ENCODE results near the gene PHLDB2.

Gene PHLDB2

GRCh38 chr3:111998636-111999483 is 139.8 kb downstream of the PHLDB2 start, which contains the start of gene TAGLN3:
TSS of gene TAGLN3 (plus strand) at chr3:111998922. CDS start at chr3:111999423, 501 bp downstream.
- no peak for DNase-seq (ENCODE audit: low read depth, low spot score)

DNA sequence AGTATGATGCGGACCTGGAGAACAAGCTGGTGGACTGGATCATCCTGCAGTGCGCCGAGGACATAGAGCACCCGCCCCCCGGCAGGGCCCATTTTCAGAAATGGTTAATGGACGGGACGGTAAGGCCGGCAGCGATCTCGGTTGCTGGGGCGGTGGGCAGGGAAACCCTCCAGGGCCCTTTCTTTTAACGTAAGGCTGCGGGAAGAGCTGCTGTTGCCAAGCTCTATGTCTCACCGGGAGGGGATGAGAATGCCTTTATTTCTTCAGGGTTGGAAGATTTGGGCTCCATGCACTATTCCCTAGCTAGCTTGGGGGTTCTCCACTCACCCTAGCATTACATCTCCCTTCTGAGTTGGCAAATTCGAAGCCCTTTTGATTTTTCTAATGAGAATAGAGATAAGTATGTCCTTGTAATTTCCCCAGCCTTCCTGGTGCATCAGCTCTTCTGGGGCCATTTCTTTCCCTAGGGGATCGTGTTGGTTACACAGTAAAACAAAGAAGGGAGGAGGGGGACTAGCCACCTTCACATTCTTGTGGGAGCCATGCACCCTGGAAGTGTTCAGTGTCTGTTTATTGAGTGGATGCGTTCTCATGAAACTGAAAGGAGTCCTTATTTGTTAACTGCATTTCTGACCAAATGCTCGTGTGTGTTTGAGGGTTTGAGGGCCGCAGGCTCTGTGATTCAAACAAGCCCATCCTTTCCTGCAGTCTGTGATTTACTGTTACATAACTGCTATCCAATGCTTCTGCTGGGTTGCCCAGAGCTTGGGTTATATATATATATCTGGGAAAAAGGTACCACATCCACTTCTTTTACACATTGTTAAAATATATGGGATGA is 140.6 kb downstream of the PHLDB2 start:
- DNase-seq (ENCODE audit: low read depth, low spot score): no peak

DNA sequence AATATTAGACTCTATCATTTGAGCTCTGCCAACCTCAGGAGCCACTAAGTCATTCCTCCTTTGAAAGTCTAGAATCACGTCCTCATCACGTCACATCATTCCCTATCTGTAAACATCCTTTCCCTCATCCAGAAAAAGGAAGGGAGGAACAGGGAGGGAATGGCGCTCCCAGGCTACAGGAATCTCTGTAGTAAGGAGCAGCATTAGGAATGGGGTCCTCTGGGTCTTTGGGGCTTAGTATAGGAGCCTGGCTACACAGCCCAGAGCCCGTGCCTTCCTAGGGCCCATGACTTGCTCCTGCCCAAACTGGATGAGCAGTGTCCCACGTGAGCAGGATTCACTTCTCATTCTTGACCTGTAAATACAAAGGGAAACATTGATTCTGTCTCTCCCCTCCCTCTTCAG is 141.3 kb downstream of the PHLDB2 start:
- DNase-seq (ENCODE audit: low read depth, low spot score): no peak

DNA sequence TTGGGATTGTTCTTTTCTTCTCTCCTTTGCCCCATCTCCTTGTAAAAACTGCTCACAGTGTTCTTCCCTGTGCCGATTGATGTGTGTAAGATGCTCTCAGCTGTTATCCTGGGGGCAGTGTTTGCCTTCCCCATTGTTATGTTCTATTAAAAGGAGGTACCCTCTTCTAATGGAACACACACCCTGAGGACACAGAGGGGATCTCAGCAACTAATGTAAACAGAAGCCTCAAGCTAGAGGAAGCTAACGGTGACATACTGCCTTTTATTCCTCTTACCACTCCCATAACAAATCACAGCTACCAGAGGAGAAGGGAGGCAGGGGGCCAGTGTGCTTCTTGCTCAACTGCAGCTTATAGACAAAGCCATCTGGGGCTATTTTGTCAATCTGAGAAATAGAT is 141.9 kb downstream of the PHLDB2 start:
- DNase-seq (ENCODE audit: low read depth, low spot score): no peak

DNA sequence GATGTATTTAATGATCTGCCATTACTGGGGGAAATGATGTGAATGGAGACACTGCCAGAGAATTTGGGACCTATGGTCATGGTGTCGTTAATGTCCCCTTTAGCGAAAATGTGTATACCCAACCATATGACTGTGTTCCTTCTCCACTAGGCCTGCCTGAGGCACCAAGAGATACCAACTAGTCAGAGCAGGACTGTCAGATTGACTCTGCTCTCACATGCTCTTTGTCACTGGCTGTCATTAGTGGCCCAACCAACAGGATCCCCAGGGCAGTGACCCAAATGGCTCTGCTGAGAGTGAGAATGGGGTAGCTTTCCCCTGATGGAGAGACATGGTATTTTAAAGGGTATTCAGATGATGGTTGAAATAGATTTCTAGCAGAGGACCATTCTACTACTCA is 142.5 kb downstream of the PHLDB2 start:
- DNase-seq (ENCODE audit: low read depth, low spot score): no peak

- DNase-seq (ENCODE audit: low read depth, low spot score): no peak
Measured at GRCh38 chr3:112002096-112002971, 143.3 kb downstream of the PHLDB2 start.

- no peak for DNase-seq (ENCODE audit: low read depth, low spot score)
Measured at GRCh38 chr3:112003321-112004080, 144.4 kb downstream of the PHLDB2 start.

- no peak for DNase-seq (ENCODE audit: low read depth, low spot score)
Measured at GRCh38 chr3:112004187-112004586, 145.1 kb downstream of the PHLDB2 start.

GRCh38 chr3:112004669-112005068 is 145.6 kb downstream of the PHLDB2 start:
- DNase-seq (ENCODE audit: low read depth, low spot score): no peak

DNA sequence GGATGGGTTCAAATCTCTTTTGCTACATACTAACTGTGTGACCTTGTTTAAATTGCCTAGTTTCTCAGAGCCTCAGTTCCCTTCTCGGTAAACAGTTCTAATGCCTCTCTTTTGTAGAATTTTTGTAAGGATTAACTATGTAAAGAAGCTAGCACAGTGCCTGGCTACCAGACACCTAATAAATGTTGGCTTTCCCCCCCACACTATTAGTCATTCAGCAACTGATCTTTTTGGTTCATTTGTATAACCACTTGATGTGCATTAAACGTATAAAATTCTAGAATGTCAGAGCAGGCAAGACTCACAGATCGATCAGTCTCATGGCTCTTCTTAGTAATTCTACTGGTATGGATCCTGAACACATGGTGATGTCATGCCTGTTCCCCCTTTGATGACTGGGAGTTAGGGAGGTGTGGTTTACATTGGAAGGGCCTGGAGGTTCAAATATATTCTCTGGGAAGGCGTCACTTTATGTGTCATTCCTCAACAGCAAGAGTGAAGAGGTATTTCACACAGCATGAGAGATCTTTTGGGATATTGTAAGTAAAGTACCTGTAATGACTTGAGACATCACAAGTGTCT is 146.1 kb downstream of the PHLDB2 start:
- no peak for DNase-seq (ENCODE audit: low read depth, low spot score)

DNA sequence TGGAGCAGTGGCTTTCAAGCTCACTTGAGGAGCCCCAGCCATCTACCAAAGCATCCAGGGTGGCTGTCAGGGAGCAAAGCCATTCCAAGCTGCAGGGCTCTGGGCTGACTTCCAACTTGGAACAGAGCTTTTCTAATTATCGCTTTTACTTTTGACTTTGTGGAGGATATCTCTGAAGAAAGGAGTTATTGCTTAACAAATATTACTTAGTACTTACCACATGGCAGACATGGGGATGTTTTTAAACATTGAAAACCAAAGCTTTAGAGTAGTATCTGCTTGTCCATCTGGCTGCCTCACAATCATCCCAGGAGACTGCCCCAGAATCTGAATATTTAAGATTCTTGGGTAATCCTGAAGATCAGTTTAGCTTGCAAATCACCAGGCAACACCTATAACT is 148.6 kb downstream of the PHLDB2 start:
- no peak for DNase-seq (ENCODE audit: low read depth, low spot score)

GRCh38 chr3:112009670-112010069 is 150.6 kb downstream of the PHLDB2 start:
- no peak for DNase-seq (ENCODE audit: low read depth, low spot score)

DNA sequence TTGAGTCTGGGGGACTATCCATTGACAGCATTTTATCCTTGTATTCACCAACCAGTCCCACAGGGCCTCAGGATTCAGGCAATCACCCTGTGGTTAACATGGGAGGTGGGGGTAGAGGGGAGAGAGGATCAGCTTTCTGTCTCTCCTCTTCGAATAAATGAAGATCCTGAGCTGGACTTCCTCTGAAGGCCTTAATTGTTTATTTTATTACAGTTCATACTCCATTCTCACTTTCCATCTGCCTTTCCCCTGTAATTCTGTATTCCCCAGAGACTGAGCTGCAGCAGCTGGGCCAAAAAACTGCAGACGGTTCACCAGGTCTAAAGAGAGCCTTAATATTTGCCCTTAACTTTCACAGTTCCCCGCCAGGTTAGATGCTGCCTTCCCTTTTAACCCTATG is 151.6 kb downstream of the PHLDB2 start:
- no peak for DNase-seq (ENCODE audit: low read depth, low spot score)

GRCh38 chr3:112011376-112011940 is 152.4 kb downstream of the PHLDB2 start:
- DNase-seq (ENCODE audit: low read depth, low spot score): no peak

DNA sequence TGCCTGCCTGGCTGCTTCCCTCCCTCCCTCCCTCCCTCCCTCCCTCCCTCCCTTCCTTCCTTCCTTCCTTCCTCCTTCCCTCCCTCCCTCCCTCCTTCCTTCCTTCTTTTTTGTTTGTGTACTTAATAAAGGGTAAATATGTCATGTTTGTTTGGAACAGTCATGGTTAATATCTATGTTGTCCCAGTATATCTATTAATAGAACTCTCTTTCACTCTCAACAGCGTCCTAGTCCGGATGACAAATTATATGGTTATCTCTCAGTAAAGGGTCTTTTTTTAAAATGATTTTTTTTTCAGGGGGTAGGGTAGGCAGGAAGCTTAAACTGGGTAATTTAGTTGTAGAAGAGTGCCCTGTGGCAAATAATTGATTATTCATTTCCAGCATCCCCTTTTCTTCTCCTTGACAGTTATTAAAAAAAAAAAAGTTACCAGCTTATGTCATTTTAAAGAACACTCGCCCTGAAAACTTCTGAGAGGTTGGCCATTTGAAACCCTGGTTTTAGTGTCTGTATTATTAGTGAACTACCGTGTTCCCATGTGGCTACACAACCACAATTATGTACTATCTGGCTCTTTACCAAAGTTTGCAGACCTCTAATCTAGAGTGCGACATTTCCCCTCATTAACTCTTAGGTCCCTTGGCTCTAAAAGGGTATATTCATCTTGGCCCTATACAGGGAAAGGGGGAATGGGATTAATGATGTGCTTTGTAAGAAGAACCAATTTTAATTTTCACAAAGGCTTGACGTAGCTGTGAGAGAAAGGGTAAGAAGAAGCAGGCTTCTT is 153.3 kb downstream of the PHLDB2 start:
- DNase-seq (ENCODE audit: low read depth, low spot score): no peak

GRCh38 chr3:112013058-112013783 is 154.2 kb downstream of the PHLDB2 start:
- peak; percentile 29 for DNase-seq (ENCODE audit: low read depth, low spot score)

- DNase-seq (ENCODE audit: low read depth, low spot score): no peak
Measured at GRCh38 chr3:112013784-112014143, 154.7 kb downstream of the PHLDB2 start.

- no peak for DNase-seq (ENCODE audit: low read depth, low spot score)
Measured at GRCh38 chr3:112017091-112017490, 158.0 kb downstream of the PHLDB2 start.

- DNase-seq (ENCODE audit: low read depth, low spot score): no peak
Measured at GRCh38 chr3:112018712-112019111, 159.6 kb downstream of the PHLDB2 start.
